Lung (tissue), 12 donors: Measurements from ENCODE around the gene HOATZ. TPM values are rescaled to one million over a fixed set of nuclear protein-coding genes. Genes with fewer than 3 reads are reported as not detected.

Experiments used
- ATAC-seq: fragments of 200-7000 bp; cut with Tn5 transposase; one replicate; pipeline ENCODE4 v1.9.1; 2020; ENCODE audit warnings: moderate number of reproducible peaks; ENCODE audit not compliant: insufficient read depth, low FRiP score
- DNase-seq, 3 donors: peaks; one replicate each; pipeline ENCODE4 v3.0.0-alpha.2; 2013 to 2017
- H3K27ac ChIP-seq, 2 donors: one replicate each; pipeline ENCODE4 v1.5.1; 2013; ENCODE audit warnings: mild to moderate bottlenecking in 2 of 2, moderate library complexity in 2 of 2, control low read depth in 1 of 2, inconsistent platforms in 1 of 2, low read depth in 1 of 2, low read length in 1 of 2
- H3K27me3 ChIP-seq, 3 donors: one replicate each; pipeline ENCODE4 v1.5.1; 2013; ENCODE audit warnings: low read length in 2 of 3; ENCODE audit not compliant: control insufficient read depth in 3 of 3, insufficient read depth in 3 of 3
- H3K36me3 ChIP-seq, 4 donors: one replicate each; pipeline ENCODE4 v1.5.1; 2013; ENCODE audit warnings: low read length in 4 of 4, mild to moderate bottlenecking in 1 of 4, moderate library complexity in 1 of 4; ENCODE audit not compliant: control insufficient read depth in 4 of 4, insufficient read depth in 4 of 4
- H3K4me1 ChIP-seq, 5 donors: one replicate each; pipeline ENCODE4 v1.5.1; 2013; ENCODE audit warnings: low read length in 5 of 5, mild to moderate bottlenecking in 2 of 5, moderate library complexity in 1 of 5; ENCODE audit not compliant: control insufficient read depth in 5 of 5, insufficient read depth in 5 of 5
- H3K4me3 ChIP-seq: one replicate; pipeline ENCODE4 v1.5.1; 2013; ENCODE audit warnings: mild to moderate bottlenecking, control low read depth, moderate library complexity
- H3K9ac ChIP-seq, 2 donors: one replicate each; pipeline ENCODE4 v1.5.1; 2013; ENCODE audit warnings: low read length in 2 of 2, control low read depth in 1 of 2; ENCODE audit not compliant: insufficient read depth in 1 of 2
- H3K9me3 ChIP-seq, 4 donors: one replicate each; pipeline ENCODE4 v1.5.1; 2013; ENCODE audit warnings: low read length in 3 of 4, mild to moderate bottlenecking in 1 of 4, moderate library complexity in 1 of 4; ENCODE audit not compliant: control insufficient read depth in 4 of 4, insufficient read depth in 3 of 4
- WGBS, 2 donors: extraction: QIAGEN DNeasy Blood & Tissue Kit; methylation state at CpG; one replicate each; pipeline ENCODE4 v1.1.7; 2013; 5-methylcytosine and 5-hydroxymethylcytosine counted together
- polyA plus RNA-seq, 2 donors: library from polyadenylated mRNA; stranded (reverse); fragments of 200-250 nt; gene quantifications; one replicate each; pipeline ENCODE4 v1.2.1, GENCODE V29; 2013
- total RNA-seq, 2 donors: library from RNA; depleted of rRNA in 1 of 2; stranded (reverse); fragments of >200 nt in 1 of 2; gene quantifications; one replicate each; pipeline ENCODE4 v1.2.1, GENCODE V29; 2014 to 2021
- TF ChIP-seq, protein P1 (sequence below): IDR thresholded peaks from 2 replicates; pipeline ENCODE4 v1.5.1; 2012; ENCODE audit warnings: mild to moderate bottlenecking; ENCODE audit errors: control extremely low read depth, extremely low read depth
- donor health status: control.
- donor health status: control.
- donor health status: Bipolar disorder and iron deficiency.
- donor health status: healthy.
- donor health status: DM: yes; HTN: yes; CAD: no.

HOATZ gene
- total and polyA plus RNA-seq, 4 donors: 23.6 to 42.9 (median 29.0) TPM

DNA sequence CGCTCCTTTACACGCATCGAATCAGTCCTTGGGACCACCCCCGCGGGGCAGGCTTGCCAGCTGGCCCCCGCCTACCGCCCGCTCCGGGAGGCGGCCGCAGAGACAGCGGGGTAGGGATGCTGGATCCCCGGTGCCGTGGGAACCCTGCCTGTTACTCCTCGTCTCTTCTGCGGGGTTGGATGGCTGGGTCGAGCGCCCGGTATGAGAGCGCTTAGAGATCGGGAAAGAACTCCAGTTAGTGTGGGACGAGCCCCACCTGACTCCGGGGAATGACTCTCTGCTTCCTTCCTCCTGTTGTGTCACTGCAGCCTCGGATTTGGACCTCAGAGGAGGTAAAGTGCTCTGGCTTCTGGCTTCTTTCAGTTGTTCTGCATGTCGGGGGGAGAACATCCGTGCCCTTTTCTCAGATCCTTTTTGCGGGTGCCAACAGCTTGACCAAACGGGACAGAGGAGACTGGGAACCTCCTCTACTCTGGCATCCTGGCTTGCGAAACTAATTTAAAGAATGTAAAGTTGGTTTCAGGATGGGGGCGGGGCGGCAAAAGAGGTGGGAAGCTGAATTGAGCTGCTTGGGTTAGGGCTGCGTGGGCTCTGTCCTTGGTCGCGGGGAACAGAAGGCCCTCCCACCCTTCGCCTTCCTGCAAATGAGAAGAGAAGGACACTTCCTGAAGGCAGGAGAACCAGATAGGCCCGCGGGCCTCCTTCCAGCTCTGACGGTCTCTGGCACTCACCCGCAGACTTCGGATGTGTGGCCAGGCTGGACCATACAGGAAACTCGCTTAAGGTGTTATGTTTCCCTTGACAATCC lies 26.9 kb downstream of the HOATZ start:
- TF ChIP-seq, protein P1, sequence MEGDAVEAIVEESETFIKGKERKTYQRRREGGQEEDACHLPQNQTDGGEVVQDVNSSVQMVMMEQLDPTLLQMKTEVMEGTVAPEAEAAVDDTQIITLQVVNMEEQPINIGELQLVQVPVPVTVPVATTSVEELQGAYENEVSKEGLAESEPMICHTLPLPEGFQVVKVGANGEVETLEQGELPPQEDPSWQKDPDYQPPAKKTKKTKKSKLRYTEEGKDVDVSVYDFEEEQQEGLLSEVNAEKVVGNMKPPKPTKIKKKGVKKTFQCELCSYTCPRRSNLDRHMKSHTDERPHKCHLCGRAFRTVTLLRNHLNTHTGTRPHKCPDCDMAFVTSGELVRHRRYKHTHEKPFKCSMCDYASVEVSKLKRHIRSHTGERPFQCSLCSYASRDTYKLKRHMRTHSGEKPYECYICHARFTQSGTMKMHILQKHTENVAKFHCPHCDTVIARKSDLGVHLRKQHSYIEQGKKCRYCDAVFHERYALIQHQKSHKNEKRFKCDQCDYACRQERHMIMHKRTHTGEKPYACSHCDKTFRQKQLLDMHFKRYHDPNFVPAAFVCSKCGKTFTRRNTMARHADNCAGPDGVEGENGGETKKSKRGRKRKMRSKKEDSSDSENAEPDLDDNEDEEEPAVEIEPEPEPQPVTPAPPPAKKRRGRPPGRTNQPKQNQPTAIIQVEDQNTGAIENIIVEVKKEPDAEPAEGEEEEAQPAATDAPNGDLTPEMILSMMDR: no peak
- peak overlapping the region; percentile 14 to 31 for H3K9ac ChIP-seq
- peak overlapping the region; percentile 64 to 78 for H3K27ac ChIP-seq
- peak; percentile 31 for ATAC-seq
- 4 to 6% methylated on average over 41 of the region's 41 CpGs for WGBS, 2 donors
- no peaks in the 10 kb centered on the region for H3K27me3 ChIP-seq
- peaks cover 0 to 20% (median 0%) of the 10 kb centered on the region in 5 donors for H3K4me1 ChIP-seq
- H3K36me3 ChIP-seq: peaks cover 0 to 7% (median 3%) of the 10 kb centered on the region in 4 donors
- peak; percentile 70 to 82 (median 76) for DNase-seq
- peak overlapping the region; percentile 61 for H3K4me3 ChIP-seq
- H3K9me3 ChIP-seq: peaks cover 0 to 5% (median 1%) of the 10 kb centered on the region in 4 donors

DNA sequence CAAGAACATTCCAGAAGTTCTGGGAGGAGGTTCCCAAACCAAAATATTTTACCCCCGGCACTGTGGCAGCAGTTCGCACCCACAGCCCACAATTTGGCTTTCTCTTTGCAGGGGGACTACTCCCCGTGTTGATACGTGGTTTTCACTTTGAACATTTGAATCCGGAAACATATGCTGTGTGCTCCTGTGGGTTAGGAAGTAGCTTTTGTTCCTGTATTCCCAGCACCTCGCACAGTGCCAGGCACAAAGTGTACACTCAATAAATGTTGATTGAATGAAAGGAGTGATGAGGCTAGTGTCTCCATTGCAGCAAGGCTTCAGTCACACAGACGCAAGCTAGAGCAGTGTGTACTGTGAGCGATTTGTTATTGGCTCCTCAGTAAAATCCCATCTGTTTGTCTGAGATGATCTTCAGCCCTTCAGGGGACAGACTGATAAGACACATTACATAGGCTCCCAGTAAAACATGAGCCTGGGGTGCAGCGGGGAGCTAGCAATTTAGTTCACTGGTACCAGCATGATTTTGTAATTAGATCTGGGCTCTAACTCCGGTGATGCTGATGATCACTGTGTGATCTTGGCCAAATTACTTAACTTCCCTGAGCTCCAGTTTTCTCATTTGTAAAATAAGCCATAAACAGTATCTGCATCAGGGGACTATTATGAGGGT lies 28.2 kb downstream of the HOATZ start:
- Histone ChIP-seq H3K36me3 (peaks cover 0 to 8% (median 5%) of the 10 kb centered on the region in 4 donors), H3K27ac (no peak overlapping the region), H3K4me3 (no peak overlapping the region), H3K4me1 (peaks cover 0 to 20% (median 0%) of the 10 kb centered on the region in 5 donors), H3K9ac (no peak overlapping the region), H3K27me3 (no peaks in the 10 kb centered on the region), H3K9me3 (peaks cover 0 to 5% (median 1%) of the 10 kb centered on the region in 4 donors)
- TF ChIP-seq, protein P1: no peak
- DNase-seq: no peak
- ATAC-seq: no peak
- WGBS, 2 donors: 71 to 73% methylated on average over 10 of the region's 10 CpGs

DNA sequence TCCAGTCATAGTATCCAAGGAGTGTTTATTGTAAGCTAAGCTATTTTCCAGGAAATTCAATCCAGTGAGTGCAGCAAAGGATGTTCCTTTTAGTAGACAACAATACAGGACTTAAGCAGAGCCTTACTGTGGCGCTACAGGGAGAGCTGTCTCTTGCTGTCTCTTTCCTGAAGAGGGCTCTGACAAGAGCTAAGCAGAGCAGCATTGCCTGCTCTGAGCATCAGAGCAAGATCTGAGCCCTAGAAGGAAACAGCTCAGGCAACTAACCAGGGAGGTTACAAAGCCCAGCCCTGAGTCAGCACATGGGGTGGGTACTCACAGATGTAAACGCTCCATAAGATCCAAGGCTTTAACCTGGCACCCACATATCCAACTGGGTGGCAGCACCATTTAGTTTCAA lies 33.9 kb downstream of the HOATZ start:
- WGBS, 2 donors: 87 to 97% methylated on average over 2 of the region's 2 CpGs
- no peak overlapping the region for H3K4me3 ChIP-seq
- ATAC-seq (no peak), DNase-seq (no peak)
- no peaks in the 10 kb centered on the region for H3K4me1 ChIP-seq
- no peak overlapping the region for H3K9ac ChIP-seq
- TF ChIP-seq, protein P1: no peak
- no peaks in the 10 kb centered on the region for H3K9me3 ChIP-seq
- no peak overlapping the region for H3K27ac ChIP-seq
- H3K27me3 ChIP-seq: no peaks in the 10 kb centered on the region
- peaks cover 0 to 8% (median 7%) of the 10 kb centered on the region in 4 donors for H3K36me3 ChIP-seq
